Psoas muscle (tissue), 8 donors: Measurements from ENCODE around the gene HK1. TPM values are rescaled to one million over a fixed set of nuclear protein-coding genes. Genes with fewer than 3 reads are reported as not detected.

Experiments used
- ATAC-seq, 4 donors: fragments of 200-7000 bp; cut with Tn5 transposase; one replicate each; pipeline ENCODE4 v1.9.1; 2020; ENCODE audit warnings: moderate library complexity in 3 of 4, mild to moderate bottlenecking in 2 of 4
- DNase-seq, 2 donors: peaks; one replicate each; pipeline ENCODE4 v3.0.0-alpha.2; 2020
- H3K27ac ChIP-seq: fragments of 200-600 bp; one replicate; pipeline ENCODE4 v1.8.0; 2022
- H3K27me3 ChIP-seq, 3 donors: fragments of 200-600 bp in 1 of 3; one replicate each; pipeline versions ENCODE4 v1.6.1 to v1.8.0; 2013 to 2022; ENCODE audit warnings: low read length in 2 of 3, mild to moderate bottlenecking in 2 of 3, moderate library complexity in 1 of 3; ENCODE audit not compliant: insufficient read depth in 3 of 3
- H3K36me3 ChIP-seq, 2 donors: fragments of 200-600 bp in 1 of 2; one replicate each; pipeline versions ENCODE4 v1.6.1 to v1.8.0; 2013 to 2022; ENCODE audit warnings: low read depth in 1 of 2, mild to moderate bottlenecking in 1 of 2, moderate library complexity in 1 of 2; ENCODE audit not compliant: insufficient read depth in 1 of 2
- H3K4me1 ChIP-seq: fragments of 200-600 bp; one replicate; pipeline ENCODE4 v1.8.0; 2022
- H3K4me3 ChIP-seq: fragments of 200-600 bp; one replicate; pipeline ENCODE4 v1.8.0; 2022; ENCODE audit warnings: mild to moderate bottlenecking
- H3K9me3 ChIP-seq: fragments of 200-600 bp; one replicate; pipeline ENCODE4 v1.8.0; 2022
- WGBS, 3 donors: extraction: QIAGEN DNeasy Blood & Tissue Kit; methylation state at CpG; one replicate each; pipeline versions ENCODE4 v1.1.6 to v1.1.7; 2013; 5-methylcytosine and 5-hydroxymethylcytosine counted together
- intact Hi-C, 2 donors: fragments of 100-400 bp; cut with DNase I; formaldehyde crosslinking; loops; one replicate each; pipeline versions ENCODE4 v1.11.0 to v1.14.2; 2022
- polyA plus RNA-seq, 3 donors: library from polyadenylated mRNA; stranded (reverse); fragments of 200-250 nt; gene quantifications; one replicate each; pipeline ENCODE4 v1.2.3, GENCODE V29; 2013
- total RNA-seq, 4 donors: library from RNA; stranded (reverse); fragmentation: NEBNext Ultra II Directional in 2 of 4; extraction: Animal tissue kit (Norgen Biotek cat#: 25700) in 2 of 4; gene quantifications; one replicate each; pipeline versions ENCODE4 v1.2.1 to v1.2.4, GENCODE V29; 2021 to 2023
- TF ChIP-seq, protein P1 (sequence below): fragments of 200-600 bp; IDR thresholded peaks from one replicate; pipeline ENCODE4 v1.8.0; 2022; ENCODE audit warnings: antibody characterized with exemption
- donor health status: healthy with polysubstance abuse.
- donor health status: DM: no; HTN: no; CAD: no; lungs with moderate emphysema.
- donor health status: Bipolar disorder and iron deficiency.
- donor health status: healthy.
- donor health status: DM: yes; HTN: yes; CAD: no.
- donor health status: DM: no; HTN: no; CAD: no.
- donor health status: DM: no; HTN: no; CAD: no.
- donor health status: DM: yes; HTN: yes; CAD: no.

Gene HK1
- total and polyA plus RNA-seq, 7 donors: 134 to 336 (median 254) TPM

DNA sequence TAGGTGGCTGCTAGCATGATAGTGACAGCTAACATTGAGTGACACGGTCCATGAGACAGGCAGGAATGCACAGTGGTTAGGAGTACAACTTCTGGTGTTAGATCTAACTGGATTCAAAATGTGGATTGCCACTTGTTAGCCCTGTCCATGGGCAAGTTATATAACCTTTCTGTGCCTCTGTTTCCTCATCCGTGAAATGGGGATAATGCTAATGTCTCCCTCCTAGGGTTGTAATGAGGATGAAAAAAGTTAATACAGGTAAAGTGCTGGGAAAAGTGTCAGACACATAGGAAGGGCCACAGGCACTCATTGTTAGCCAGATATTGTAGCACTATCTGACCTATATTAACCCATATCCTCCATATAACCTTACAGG is 96.6 kb downstream of the HK1 start:
- no peaks in the 10 kb centered on the region for H3K27me3 ChIP-seq
- no peaks in the 10 kb centered on the region for H3K9me3 ChIP-seq
- 85 to 88% (median 86%) methylated on average over 2 of the region's 2 CpGs for WGBS, 3 donors
- no peak for DNase-seq
- H3K36me3 ChIP-seq: peaks cover 6 to 69% of the 10 kb centered on the region in 2 donors
- peak overlapping the region; percentile 78 for H3K27ac ChIP-seq
- TF ChIP-seq, protein P1, sequence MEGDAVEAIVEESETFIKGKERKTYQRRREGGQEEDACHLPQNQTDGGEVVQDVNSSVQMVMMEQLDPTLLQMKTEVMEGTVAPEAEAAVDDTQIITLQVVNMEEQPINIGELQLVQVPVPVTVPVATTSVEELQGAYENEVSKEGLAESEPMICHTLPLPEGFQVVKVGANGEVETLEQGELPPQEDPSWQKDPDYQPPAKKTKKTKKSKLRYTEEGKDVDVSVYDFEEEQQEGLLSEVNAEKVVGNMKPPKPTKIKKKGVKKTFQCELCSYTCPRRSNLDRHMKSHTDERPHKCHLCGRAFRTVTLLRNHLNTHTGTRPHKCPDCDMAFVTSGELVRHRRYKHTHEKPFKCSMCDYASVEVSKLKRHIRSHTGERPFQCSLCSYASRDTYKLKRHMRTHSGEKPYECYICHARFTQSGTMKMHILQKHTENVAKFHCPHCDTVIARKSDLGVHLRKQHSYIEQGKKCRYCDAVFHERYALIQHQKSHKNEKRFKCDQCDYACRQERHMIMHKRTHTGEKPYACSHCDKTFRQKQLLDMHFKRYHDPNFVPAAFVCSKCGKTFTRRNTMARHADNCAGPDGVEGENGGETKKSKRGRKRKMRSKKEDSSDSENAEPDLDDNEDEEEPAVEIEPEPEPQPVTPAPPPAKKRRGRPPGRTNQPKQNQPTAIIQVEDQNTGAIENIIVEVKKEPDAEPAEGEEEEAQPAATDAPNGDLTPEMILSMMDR: no peak
- ATAC-seq: no peak
- intact Hi-C loops: loop anchor here (5.0 kb wide), 2 partner anchors 48 to 58 kb away; no protein-coding TSS in a partner anchor
- peak overlapping the region; percentile 34 for H3K4me3 ChIP-seq
- H3K4me1 ChIP-seq: peaks cover 50% of the 10 kb centered on the region

DNA sequence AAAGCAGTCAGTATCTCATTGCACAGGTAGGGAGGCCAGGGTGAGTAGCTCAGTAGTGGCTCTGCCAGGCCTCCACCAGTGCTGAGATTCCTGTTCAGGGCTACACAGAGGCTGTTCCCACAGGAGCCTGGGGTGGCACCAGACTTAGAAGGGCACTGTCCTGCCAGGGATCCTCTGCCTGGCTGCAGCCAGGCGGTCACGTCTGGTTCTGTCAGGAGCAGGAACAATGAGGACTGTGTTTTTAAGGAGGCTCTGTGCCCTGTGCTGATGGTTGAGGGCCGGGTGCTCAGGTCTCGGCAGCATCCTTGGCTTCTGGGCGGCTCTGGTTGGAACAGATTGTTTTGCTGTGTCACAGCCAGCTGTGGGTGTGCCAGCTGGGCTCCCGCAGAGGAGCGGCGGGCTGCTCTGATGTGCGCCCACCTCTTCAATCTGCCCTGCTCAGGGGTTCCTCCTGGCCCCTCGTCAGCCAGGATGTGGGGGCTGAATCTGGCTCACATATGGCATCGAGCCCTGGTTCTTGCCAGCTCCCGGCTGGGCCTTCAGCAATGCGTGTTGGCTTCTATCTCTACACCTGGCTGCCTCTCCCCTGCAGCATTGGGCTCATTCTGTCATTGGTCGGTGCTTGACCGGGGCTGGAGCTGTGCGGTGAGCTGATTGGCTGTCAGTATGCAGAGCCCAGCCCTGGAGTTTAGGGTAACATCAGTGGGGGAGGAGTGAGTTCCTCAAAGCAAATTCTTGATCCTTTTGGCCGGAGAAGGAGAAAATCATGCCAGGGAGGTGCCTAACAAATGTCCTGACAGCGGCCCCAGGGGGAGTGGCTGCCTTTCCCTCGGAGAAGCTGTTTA is 97.2 kb downstream of the HK1 start:
- WGBS, 3 donors: 7 to 17% (median 14%) methylated on average over 19 of the region's 19 CpGs
- TF ChIP-seq, protein P1: no peak
- DNase-seq (peak; percentile 43 to 84), ATAC-seq (peak; percentile 88 to 97 (median 90))
- Histone ChIP-seq H3K27me3 (no peaks in the 10 kb centered on the region), H3K36me3 (peaks cover 6 to 69% of the 10 kb centered on the region in 2 donors), H3K4me3 (peak overlapping the region; percentile 34), H3K27ac (peak overlapping the region; percentile 78), H3K9me3 (no peaks in the 10 kb centered on the region), H3K4me1 (peaks cover 50% of the 10 kb centered on the region)
- intact Hi-C loops: loop anchor here in 1 of 2 donors (5.0 kb wide), 1 partner anchor 58 kb away; no protein-coding TSS in a partner anchor

DNA sequence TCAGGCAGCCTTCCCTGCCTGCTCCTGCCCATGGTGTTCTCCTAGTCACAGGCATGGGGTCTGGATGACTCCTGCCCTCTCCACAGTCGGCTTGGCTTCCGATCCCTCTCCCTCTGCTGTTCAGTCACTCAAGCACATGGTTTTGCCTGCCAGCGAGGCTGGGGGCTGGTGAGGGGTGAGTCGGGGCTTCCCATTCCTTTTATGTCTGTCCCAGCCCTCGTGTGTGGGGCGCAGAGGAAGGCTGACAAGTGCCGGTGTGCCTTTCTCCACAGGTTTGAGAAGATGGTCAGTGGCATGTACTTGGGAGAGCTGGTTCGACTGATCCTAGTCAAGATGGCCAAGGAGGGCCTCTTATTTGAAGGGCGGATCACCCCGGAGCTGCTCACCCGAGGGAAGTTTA is 98.4 kb downstream of the HK1 start:
- H3K27ac ChIP-seq: peak overlapping the region; percentile 78
- H3K4me1 ChIP-seq: peaks cover 50% of the 10 kb centered on the region
- intact Hi-C loops: loop anchor here in 1 of 2 donors (5.0 kb wide), 1 partner anchor 59 kb away; no protein-coding TSS in a partner anchor
- H3K27me3 ChIP-seq: no peaks in the 10 kb centered on the region
- peak overlapping the region; percentile 3 for H3K4me3 ChIP-seq
- DNase-seq (no peak), ATAC-seq (no peak)
- H3K9me3 ChIP-seq: no peaks in the 10 kb centered on the region
- TF ChIP-seq, protein P1: no peak
- peaks cover 6 to 68% of the 10 kb centered on the region in 2 donors for H3K36me3 ChIP-seq
- WGBS, 3 donors: 82 to 87% (median 86%) methylated on average over 11 of the region's 11 CpGs

DNA sequence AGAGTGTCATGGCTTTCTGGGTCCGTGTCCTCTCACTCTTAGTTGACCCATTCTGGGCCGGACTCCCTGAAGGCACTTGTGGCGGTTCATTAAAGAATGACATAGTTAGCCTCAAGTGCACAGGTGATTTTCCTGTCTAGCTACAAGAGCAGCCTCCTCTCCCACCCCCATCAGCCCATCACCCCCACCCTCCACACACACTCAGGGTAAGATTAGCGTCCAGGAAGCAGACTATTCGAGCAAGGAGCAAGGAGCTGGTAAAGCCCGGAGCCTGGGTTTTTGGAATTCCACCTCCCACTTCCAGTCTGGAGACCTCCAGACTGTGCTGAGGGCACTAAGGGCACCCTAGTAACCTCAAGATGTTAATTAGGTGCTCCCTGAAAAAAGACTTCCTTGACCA is 98.9 kb downstream of the HK1 start:
- DNase-seq: no peak
- Histone ChIP-seq H3K4me3 (no peak overlapping the region), H3K9me3 (no peaks in the 10 kb centered on the region), H3K4me1 (peaks cover 50% of the 10 kb centered on the region), H3K27ac (peak overlapping the region; percentile 78), H3K36me3 (peaks cover 6 to 69% of the 10 kb centered on the region in 2 donors), H3K27me3 (no peaks in the 10 kb centered on the region)
- intact Hi-C loops: loop anchor here in 1 of 2 donors (5.0 kb wide), 1 partner anchor 60 kb away; no protein-coding TSS in a partner anchor
- TF ChIP-seq, protein P1: no peak
- WGBS, 3 donors: 72 to 76% (median 74%) methylated on average over 6 of the region's 6 CpGs
- ATAC-seq: no peak
